Urinary bladder (tissue), 4 donors: ENCODE data around the gene CLEC11A. TPM values are rescaled to one million over a fixed set of nuclear protein-coding genes. Genes with fewer than 3 reads are reported as not detected.
A peak's percentile ranks its signal among the peaks of the same experiment; 100 is the strongest.

Experiments
- DNase-seq: peaks from one replicate; pipeline ENCODE4 v3.0.0-alpha.2; 2015; ENCODE audit errors: extremely low spot score
- H3K27ac ChIP-seq: one replicate; pipeline ENCODE4 v1.5.1; 2013; ENCODE audit warnings: low read depth, mild to moderate bottlenecking, moderate library complexity
- H3K36me3 ChIP-seq: one replicate; pipeline ENCODE4 v1.6.1; 2013; ENCODE audit warnings: mild to moderate bottlenecking, moderate library complexity; ENCODE audit not compliant: insufficient read depth
- H3K4me1 ChIP-seq: one replicate; pipeline ENCODE4 v1.6.1; 2013; ENCODE audit warnings: mild to moderate bottlenecking, moderate library complexity; ENCODE audit not compliant: insufficient read depth
- H3K4me3 ChIP-seq: one replicate; pipeline ENCODE4 v1.5.1; 2013; ENCODE audit warnings: low read depth, low read length
- WGBS: extraction: QIAGEN DNeasy Blood & Tissue Kit; methylation state at CpG from one replicate; pipeline ENCODE4 v1.1.7; 2013; 5-methylcytosine and 5-hydroxymethylcytosine counted together
- polyA plus RNA-seq: library from polyadenylated mRNA; stranded (reverse); fragments of 200-250 nt; gene quantifications from one replicate; pipeline ENCODE4 v1.2.3, GENCODE V29; 2013
- total RNA-seq: library from RNA; depleted of rRNA; stranded (reverse); fragments of >200 nt; gene quantifications from one replicate; pipeline ENCODE4 v1.2.3, GENCODE V29; 2014
- donor health status: healthy with polysubstance abuse.
- donor health status: healthy.

The CLEC11A gene
- total and polyA plus RNA-seq, 2 donors, result 32.4 to 43.7 TPM

- no peak overlapping the region for H3K27ac ChIP-seq
- no peak overlapping the region for H3K4me3 ChIP-seq
- H3K4me1 ChIP-seq, result peaks cover 2% of the 10 kb centered on the region
These were observed 757 bp upstream of the CLEC11A start for GRCh38 chr19:50722201-50723013.

GRCh38 chr19:50723735-50724521 is 764 bp downstream of the CLEC11A start:
- no peaks in the 10 kb centered on the region for H3K36me3 ChIP-seq
- no peaks in the 10 kb centered on the region for H3K4me1 ChIP-seq
- 4% methylated on average over 31 of the region's 31 CpGs for WGBS
- peak overlapping the region; percentile 40 for H3K4me3 ChIP-seq
- DNase-seq, result no peak
- no peak overlapping the region for H3K27ac ChIP-seq

More at GRCh38 chr19:50722201-50723013, 757 bp upstream of the CLEC11A start:
- no peaks in the 10 kb centered on the region for H3K36me3 ChIP-seq
- WGBS, result 27% methylated on average over 15 of the region's 15 CpGs
- DNase-seq, result peak; percentile 39

DNA sequence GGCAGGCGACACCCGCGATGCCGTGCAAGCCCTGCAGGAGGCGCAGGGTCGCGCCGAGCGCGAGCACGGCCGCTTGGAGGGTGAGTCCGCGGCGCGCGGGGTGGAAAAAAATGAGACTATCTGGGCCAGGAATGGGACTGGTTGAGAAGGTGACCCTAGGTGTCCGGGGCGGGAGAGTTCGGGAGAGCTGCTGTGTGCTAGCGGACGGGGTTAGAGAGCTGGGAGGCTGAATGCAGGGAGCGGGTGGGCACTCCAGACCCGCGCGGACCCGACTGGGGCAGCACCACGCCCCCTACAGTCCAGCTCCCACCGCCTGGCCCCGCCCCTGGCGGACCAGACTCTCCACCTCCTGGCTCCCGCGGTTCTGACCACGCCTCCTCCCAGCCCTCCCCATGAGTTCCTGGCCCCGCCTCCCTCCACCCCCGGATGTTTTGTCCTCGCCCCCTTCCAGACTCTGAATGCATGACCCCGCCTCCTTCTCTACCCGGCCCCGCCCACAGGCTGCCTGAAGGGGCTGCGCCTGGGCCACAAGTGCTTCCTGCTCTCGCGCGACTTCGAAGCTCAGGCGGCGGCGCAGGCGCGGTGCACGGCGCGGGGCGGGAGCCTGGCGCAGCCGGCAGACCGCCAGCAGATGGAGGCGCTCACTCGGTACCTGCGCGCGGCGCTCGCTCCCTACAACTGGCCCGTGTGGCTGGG is 1.5 kb downstream of the CLEC11A start:
- Histone ChIP-seq H3K27ac (peak overlapping the region; percentile 28), H3K36me3 (no peaks in the 10 kb centered on the region), H3K4me3 (peak overlapping the region; percentile 55), H3K4me1 (no peaks in the 10 kb centered on the region)
- WGBS, result under 1% methylated on average over 65 of the region's 65 CpGs
- DNase-seq, result peak; percentile 99

DNA sequence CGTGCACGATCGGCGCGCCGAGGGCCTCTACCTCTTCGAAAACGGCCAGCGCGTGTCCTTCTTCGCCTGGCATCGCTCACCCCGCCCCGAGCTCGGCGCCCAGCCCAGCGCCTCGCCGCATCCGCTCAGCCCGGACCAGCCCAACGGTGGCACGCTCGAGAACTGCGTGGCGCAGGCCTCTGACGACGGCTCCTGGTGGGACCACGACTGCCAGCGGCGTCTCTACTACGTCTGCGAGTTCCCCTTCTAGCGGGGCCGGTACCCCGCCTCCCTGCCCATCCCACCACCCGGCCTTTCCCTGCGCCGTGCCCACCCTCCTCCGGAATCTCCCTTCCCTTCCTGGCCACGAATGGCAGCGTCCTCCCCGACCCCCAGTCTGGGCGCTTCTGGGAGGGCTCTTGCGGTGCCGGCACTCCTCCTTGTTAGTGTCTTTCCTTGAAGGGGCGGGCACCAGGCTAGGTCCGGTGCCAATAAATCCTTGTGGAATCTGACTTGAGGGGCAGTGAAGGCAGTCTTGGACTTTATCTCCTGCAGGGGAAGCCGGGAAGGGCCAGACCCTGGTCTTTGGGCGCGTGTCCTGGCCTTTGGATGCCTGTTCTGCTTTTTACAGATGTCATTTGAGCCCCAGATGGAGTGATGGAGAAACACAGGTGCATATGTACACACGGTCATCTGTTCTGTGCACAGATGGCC is 2.2 kb downstream of the CLEC11A start:
- peak overlapping the region; percentile 28 for H3K27ac ChIP-seq
- WGBS, result 3% methylated on average over 52 of the region's 52 CpGs
- H3K36me3 ChIP-seq, result no peaks in the 10 kb centered on the region
- H3K4me3 ChIP-seq, result peak overlapping the region; percentile 55
- H3K4me1 ChIP-seq, result no peaks in the 10 kb centered on the region
- DNase-seq, result no peak

GRCh38 chr19:50725911-50726230 is 2.7 kb downstream of the CLEC11A start:
- Histone ChIP-seq H3K4me1 (no peaks in the 10 kb centered on the region), H3K36me3 (no peaks in the 10 kb centered on the region), H3K4me3 (peak overlapping the region; percentile 55), H3K27ac (no peak overlapping the region)
- DNase-seq, result no peak
- 72% methylated on average over 9 of the region's 9 CpGs for WGBS

DNA sequence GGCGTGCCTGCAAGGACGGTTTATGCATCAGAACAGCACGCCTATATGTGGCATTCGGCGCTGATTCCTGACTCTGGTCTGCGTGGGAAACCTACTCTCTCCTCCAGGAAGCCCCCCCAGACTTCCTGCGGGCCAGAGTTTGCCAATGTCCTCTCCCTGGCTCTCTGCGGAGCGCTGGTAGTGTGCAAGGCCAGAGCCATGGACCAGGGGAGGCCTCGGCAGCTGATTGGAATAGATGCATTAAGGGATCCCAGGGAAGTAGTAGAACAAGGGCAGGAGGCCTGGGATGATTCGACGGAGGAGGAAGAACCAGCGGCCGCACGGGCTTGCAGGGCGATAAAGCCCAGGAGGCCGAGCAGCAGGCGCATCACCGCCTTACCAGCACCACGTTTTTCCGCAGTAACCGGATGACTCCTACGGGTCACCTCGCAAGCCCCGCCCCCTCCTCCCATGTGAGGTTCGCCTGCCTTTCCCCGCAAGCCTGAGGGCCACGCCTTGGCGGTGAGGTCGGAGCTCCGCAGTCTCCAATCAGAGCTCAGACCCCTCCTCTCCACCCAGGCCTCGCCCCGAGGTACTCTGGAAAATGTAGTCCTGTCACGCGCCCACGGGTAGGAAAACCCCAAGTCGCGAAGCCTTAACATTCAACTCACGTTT is 5.0 kb downstream of the CLEC11A start:
- no peaks in the 10 kb centered on the region for H3K36me3 ChIP-seq
- 12% methylated on average over 39 of the region's 39 CpGs for WGBS
- H3K4me1 ChIP-seq, result no peaks in the 10 kb centered on the region
- DNase-seq, result peak; percentile 46
- H3K27ac ChIP-seq, result no peak overlapping the region
- H3K4me3 ChIP-seq, result no peak overlapping the region

DNA sequence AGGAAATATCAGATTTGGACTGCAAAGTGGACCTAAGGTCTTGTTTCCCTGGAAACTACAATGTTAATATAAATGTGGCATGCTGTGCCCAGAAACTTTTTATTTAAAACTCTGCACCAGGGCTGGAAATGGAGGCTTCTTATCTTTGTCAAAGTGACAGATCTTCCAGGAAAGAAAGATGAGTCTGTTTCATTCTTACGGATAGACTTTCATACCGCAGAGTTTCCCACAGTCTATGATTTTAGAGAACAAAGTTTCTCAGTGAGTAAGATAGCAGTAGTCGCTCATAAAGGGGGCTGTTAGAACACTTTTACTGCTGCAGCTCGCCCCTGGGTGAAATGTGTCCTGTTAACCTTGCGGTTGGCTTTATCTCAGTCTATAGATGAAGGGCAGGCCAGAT is 6.7 kb downstream of the CLEC11A start:
- WGBS, result 52% methylated on average over 5 of the region's 5 CpGs

DNA sequence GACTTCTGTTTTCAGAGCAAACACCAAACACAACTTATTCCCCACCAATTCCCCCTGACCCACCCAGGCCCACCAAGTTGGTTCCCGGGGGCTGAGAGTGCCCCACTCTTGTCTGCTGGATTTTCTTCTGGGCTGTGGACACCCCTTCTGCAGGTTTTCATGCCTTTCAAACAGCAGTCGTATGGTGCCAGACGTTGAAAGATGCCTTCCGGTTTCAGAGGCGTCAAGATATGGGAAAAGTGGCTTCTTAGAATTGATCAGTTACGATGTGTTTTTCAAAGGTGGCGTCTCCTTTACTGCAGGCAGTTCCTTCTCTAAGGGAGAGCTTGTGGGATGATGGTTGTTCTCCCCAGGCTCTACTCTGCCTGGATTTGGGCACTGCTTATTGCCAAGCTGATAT is 12.7 kb downstream of the CLEC11A start:
- DNase-seq, result no peak
- no peak overlapping the region for H3K27ac ChIP-seq
- H3K4me3 ChIP-seq, result no peak overlapping the region
- H3K4me1 ChIP-seq, result no peaks in the 10 kb centered on the region
- H3K36me3 ChIP-seq, result no peaks in the 10 kb centered on the region
- WGBS, result 31% methylated on average over 7 of the region's 7 CpGs

More for the DNA sequence above, 6.7 kb downstream of the CLEC11A start:
- H3K4me1 ChIP-seq, result no peaks in the 10 kb centered on the region
- H3K4me3 ChIP-seq, result no peak overlapping the region
- H3K36me3 ChIP-seq, result no peaks in the 10 kb centered on the region
- no peak overlapping the region for H3K27ac ChIP-seq
- DNase-seq, result no peak

DNA sequence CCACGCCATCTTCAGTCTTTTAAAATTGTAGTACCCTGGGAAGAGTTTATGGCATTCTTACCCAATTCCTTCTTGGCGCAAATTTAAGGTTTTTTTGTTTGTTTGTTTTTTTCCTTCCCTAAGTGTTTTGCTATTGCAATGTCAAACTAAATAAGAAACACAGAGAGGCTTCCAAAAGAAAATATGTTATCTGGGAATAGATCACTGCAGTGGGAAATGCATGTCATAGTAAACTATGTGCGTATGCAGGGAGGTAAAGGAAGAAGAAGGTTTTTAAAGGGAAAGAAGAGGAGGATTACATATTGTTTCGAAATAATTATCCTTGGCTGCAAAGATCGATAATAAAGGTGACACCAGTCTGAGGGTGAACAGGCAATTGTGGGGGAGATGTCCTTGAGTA is 13.2 kb downstream of the CLEC11A start:
- DNase-seq, result no peak
- WGBS, result 63% methylated on average over 5 of the region's 5 CpGs
- no peaks in the 10 kb centered on the region for H3K36me3 ChIP-seq
- H3K27ac ChIP-seq, result no peak overlapping the region
- no peak overlapping the region for H3K4me3 ChIP-seq
- H3K4me1 ChIP-seq, result no peaks in the 10 kb centered on the region

GRCh38 chr19:50739132-50739913 is 16.2 kb downstream of the CLEC11A start:
- Histone ChIP-seq H3K36me3 (no peaks in the 10 kb centered on the region), H3K4me1 (no peaks in the 10 kb centered on the region), H3K4me3 (no peak overlapping the region), H3K27ac (no peak overlapping the region)
- DNase-seq, result no peak
- WGBS, result 78% methylated on average over 23 of the region's 23 CpGs

GRCh38 chr19:50739914-50740426 is 16.8 kb downstream of the CLEC11A start:
- H3K27ac ChIP-seq, result no peak overlapping the region
- H3K4me3 ChIP-seq, result no peak overlapping the region
- H3K4me1 ChIP-seq, result no peaks in the 10 kb centered on the region
- no peaks in the 10 kb centered on the region for H3K36me3 ChIP-seq
- WGBS, result 56% methylated on average over 11 of the region's 11 CpGs
- no peak for DNase-seq
